Fibroblast of the conjunctiva (primary cell): ENCODE data around the gene PTPRB.
"Not testable (repeated sequence)": the region's sequence is repeated elsewhere in the genome, so short reads cannot be mapped to it uniquely, and the experiment has no call there.

Experiments used
- DNase-seq: peaks from one replicate; pipeline ENCODE4 v3.0.0-alpha.2; 2010; ENCODE audit warnings: low read depth

Gene PTPRB

DNA sequence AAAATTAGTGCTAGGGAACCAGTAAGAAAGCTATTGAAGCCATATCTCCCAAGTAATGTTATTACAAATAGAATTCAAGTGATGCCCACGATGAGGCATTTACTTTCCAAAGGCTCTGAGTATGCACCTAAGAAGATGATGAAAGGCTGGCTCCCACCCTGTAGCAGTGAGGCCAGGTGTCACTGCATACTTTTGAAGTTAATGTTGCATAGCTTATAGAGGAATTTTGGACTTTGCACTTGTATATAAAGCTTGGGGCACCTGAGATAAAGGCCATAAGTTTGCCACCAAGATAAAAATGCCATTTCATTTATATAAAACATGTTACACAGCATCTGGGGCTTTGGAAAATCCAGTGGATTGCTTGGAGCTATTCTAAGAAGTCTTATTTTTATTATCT, 96.2 kb downstream of the PTPRB start:
- no peak for DNase-seq

- DNase-seq, result no peak
Measured at GRCh38 chr12:70536650-70537049, 100.6 kb downstream of the PTPRB start.

GRCh38 chr12:70535896-70536374, 101.3 kb downstream of the PTPRB start:
- no peak for DNase-seq

DNA sequence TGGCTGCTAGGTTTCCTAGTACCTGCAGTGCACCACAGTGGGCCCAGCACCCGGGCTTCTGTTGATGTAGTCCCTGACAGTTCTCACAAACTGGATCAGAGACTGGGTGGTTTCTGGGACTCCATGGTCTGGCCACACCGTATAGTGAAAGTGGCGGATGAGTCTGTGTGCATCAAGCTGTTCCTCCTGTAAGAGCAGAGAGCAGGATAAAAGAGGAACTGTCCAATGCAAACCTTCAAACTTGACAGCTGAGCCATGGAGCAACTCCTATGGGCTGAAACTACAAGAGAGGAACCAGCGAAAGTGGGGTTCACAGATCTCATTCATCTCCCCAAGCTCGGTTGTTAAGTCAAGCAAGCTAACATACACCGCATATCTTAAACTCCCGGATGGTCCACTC, 102.8 kb downstream of the PTPRB start:
- DNase-seq, result no peak

- no peak for DNase-seq
Measured at GRCh38 chr12:70529647-70530046, 107.6 kb downstream of the PTPRB start.

GRCh38 chr12:70520847-70521246, 116.4 kb downstream of the PTPRB start:
- no peak for DNase-seq

DNA sequence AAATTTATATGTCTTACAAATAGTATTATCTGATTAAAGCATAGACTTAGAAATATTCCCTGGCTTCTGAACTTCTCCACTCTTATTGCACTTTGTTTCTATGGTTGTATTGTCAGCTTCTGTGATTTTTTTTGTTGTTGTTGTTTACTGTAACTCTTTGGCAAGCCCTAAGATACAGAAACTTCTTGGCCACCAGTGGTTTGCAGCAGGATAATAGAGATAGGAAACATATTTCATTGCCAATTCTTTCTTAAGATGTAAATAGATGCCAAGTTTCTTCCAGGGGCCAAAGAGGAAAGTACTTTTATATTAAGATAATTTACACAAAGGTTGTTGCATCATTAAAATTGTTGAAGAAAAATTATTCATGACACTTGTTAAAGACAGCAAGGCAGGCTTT, 123.8 kb downstream of the PTPRB start:
- no peak for DNase-seq

- no peak for DNase-seq
Measured at GRCh38 chr12:70508178-70508577, 129.1 kb downstream of the PTPRB start.

DNA sequence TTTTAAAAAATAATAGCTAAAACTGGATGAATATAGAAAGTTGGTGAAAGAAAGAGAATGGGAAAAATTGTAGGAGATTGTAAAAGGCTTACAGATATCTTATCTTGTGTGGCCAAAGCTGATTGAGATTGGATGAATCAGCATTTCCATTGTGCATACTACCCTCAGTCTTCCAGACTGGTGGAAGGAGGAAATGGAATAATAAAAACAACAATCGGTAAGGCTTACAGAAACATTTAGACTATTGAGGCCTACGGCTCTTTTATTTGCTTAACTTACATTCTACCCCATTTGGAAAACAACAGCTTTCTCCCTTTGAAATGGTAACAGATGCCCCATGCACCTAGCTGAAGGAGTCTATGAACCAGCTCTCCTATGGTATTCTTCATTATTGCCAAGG, 129.8 kb downstream of the PTPRB start:
- no peak for DNase-seq

GRCh38 chr12:70497508-70497907, 139.7 kb downstream of the PTPRB start:
- no peak for DNase-seq

DNA sequence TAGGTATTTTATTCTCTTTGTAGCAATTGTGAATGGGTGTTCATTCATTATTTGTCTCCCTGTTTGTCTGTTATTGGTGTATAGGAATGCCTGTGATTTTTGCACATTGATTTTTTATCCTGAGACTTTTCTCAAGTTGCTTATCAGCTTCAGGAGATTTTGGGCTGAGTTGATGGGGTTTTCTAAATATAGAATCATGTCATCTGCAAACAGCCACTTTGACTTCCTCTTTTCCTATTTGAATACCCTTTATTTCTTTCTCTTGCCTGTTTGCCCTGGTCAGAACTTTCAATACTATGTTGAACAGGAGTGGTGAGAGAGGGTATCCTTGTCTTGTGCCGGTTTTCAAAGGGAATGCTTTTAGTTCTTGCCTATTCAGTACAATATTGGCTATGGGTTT, 144.3 kb downstream of the PTPRB start:
- DNase-seq, result not testable (repeated sequence)

DNA sequence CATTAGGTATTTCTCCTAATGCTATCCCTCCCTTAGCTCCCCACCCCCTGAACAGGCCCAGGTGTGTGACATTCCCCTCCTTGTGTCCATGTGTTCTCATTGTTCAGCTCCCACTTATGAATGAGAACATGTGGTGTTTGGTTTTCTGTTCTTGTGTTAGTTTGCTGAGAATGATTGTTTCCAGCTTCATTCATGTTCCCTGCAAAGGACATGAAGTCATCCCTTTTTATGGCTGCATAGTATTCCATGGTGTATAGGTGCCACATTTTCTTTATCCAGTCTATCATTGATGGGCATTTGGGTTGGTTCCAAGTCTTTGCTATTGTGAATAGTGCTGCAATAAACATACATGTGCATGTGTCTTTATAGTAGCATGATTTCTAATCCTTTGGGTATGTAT, 146.3 kb downstream of the PTPRB start:
- DNase-seq, result not testable (repeated sequence)

DNA sequence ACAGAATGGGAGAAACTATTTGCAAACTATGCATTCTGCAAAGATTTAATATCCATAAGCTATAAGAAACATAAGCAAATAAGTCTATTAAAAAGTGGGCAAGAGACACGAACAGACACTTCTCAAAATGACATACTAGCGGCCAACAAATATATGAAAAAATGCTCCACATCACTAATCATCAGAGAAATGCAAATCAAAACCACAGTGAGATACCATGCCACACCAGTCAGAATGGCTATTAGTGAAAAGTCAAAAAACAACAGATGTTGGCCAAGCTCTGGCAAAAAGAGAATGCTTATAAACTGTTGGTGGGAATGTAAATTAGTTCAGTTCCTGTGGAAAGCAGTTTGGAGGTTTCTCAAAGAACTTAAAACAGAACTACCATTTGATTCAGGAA, 149.8 kb downstream of the PTPRB start:
- DNase-seq, result no peak

GRCh38 chr12:70486588-70486987, 150.6 kb downstream of the PTPRB start:
- no peak for DNase-seq

- DNase-seq, result no peak
Measured at GRCh38 chr12:70485704-70486103, 151.5 kb downstream of the PTPRB start.

DNA sequence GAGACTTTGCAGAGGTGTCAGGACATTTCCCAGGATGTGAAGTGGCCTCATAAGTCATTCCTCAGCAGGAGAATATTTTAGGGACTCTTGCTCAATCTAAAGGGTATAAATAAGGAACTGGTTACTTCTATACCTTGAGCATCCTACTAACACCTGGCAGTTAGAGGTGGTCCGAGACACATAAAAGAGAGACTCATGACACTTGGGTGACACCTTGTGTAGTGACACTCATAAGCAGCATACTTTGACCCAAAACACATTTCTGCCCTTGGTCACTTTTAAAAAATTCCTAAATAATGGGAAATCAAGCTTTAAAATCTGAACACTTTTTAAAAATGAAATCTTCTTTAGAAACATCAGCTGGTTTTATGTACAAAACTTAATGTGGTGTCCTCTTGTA, 152.8 kb downstream of the PTPRB start:
- no peak for DNase-seq

DNA sequence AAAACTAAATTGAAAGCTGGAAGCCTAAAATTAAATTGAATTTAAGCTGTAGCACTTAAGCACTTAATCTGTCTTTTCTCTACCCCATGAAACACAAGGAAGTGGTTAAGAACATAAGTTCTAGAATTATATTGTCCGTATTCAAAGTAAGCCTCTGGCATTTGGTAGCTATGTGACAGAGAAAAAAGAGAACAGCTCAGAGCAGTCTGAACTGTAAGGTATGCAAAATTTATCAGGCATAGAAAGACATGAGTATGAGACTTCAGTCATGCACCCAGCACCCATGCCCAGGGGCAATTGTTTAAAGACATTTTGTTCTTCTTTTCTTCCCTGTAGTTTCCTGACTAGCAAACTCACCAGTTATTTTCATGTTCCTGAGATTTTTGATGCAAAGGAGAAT, 154.5 kb downstream of the PTPRB start:
- no peak for DNase-seq

DNA sequence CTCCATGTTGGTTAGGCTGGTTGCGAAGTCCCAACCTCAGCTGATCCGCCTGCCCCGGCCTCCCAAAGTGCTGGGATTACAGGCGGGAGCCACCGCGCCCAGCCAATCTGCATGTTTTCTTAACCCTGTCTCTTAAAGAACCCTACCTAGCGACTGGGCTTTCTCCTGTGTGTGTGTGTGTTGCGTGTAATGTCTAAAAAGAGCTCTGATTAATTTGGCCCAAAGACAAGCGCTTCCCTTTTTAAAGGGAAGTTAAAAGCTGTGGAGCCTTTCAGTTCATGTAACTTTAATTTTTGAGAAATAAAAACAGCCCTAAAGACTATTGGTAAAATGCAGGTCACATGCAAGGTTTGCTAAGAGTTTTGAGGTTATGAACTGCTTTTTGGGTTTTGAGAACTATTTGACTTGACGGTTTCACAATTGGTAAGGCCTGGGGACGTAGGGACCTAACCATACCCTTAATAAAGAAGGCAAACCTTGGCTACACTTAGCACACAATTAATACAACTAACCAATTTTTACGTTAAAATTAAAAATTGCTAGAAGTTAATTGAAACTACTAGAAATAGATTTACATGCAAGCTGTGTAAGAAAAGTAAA, 167.9 kb downstream of the PTPRB start:
- no peak for DNase-seq

DNA sequence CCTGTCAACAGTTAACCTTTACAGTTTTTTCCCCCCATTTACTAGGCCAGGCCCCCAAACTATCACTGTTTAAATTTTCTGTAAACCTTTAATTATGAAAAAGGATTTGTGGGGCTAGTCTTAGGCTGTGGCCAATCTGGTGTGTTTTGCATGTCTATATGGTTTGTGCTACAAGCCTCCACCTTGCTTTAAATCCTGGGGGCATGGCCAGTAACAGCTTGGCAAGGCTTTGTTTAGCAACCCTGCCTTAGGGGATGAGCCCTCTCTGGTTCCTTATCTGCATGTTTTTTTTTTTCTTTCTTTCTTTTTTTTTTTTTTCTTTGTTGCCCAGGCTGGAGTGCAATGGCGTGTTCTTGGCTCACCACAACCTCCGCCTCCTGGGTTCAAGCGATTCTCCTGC, 168.5 kb downstream of the PTPRB start:
- DNase-seq, result no peak

- DNase-seq, result no peak
Measured at GRCh38 chr12:70467918-70468733, 169.1 kb downstream of the PTPRB start.

DNA sequence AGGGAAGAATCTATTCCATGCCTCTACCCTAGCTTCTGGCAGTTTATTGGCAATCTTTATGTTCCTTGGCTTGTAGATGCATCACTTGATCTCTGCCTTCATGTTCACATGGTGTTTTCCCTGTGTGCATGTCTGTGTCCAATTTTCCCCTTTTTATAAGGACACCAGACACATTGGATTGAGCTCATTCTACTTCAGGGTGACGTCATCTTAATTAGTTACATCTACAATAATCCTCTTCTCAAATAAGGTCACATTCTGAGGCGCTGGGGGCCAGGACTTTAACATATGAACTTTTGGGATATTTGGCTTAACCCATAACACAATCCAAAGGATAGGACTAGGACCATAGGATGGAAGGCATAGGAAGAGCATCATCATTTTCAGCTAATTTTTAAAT, 169.8 kb downstream of the PTPRB start:
- DNase-seq, result no peak

GRCh38 chr12:70466753-70467152, 170.5 kb downstream of the PTPRB start:
- no peak for DNase-seq
